Muscle layer of colon (tissue), 2 donors: ENCODE measurements around the gene HOMER1.

Source experiments
- H3K27ac ChIP-seq: one replicate; pipeline ENCODE4 v1.7.0; 2013; ENCODE audit warnings: low read depth, mild to moderate bottlenecking, low read length, moderate library complexity
- H3K27me3 ChIP-seq, 2 donors: one replicate each; pipeline ENCODE4 v1.7.0; 2013; ENCODE audit warnings: low read length in 2 of 2, mild to moderate bottlenecking in 2 of 2; ENCODE audit not compliant: insufficient read depth in 2 of 2, control insufficient read depth in 1 of 2
- H3K36me3 ChIP-seq: one replicate; pipeline ENCODE4 v1.7.0; 2013; ENCODE audit warnings: mild to moderate bottlenecking, low read length; ENCODE audit not compliant: insufficient read depth
- H3K4me1 ChIP-seq: one replicate; pipeline ENCODE4 v1.7.0; 2013; ENCODE audit warnings: mild to moderate bottlenecking, low read length; ENCODE audit not compliant: insufficient read depth
- H3K4me3 ChIP-seq, 2 donors: one replicate each; pipeline ENCODE4 v1.7.0; 2013; ENCODE audit warnings: low read length in 2 of 2, low read depth in 1 of 2, mild to moderate bottlenecking in 1 of 2, moderate library complexity in 1 of 2
- H3K9ac ChIP-seq: one replicate; pipeline ENCODE4 v1.7.0; 2013; ENCODE audit warnings: low read length
- H3K9me3 ChIP-seq: one replicate; pipeline ENCODE4 v1.7.0; 2013; ENCODE audit warnings: mild to moderate bottlenecking, low read length
- donor health status: abdominal sarcoma.
- donor health status: Adenocarcinoma of cecum.

HOMER1 gene

DNA sequence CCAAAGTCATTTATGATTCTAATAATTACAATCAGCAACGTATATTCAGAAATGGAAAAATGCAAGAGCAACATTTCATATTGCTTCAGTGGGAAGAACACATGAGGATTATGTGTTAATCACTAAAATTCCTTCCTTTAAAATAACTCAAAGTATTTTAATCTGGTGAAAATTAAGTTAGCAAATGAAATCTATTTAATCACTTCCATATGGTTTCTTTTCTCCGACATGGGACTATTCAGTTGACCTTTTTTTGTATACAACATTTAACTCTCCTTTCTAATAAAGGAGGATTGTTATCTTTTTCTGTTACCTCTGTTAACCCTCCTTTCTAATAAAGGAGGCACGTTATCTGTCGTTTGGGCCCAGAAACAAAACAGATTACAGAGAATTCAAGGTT, 59.9 kb downstream of the HOMER1 start:
- no peaks in the 10 kb centered on the region for H3K36me3 ChIP-seq
- no peaks in the 10 kb centered on the region for H3K27me3 ChIP-seq
- H3K9ac ChIP-seq = no peak overlapping the region
- no peak overlapping the region for H3K4me3 ChIP-seq
- no peaks in the 10 kb centered on the region for H3K4me1 ChIP-seq
- no peak overlapping the region for H3K27ac ChIP-seq
- H3K9me3 ChIP-seq = no peaks in the 10 kb centered on the region

- H3K36me3 ChIP-seq = no peaks in the 10 kb centered on the region
- H3K27ac ChIP-seq = no peak overlapping the region
- no peak overlapping the region for H3K9ac ChIP-seq
- no peak overlapping the region for H3K4me3 ChIP-seq
- H3K4me1 ChIP-seq = no peaks in the 10 kb centered on the region
- H3K27me3 ChIP-seq = no peaks in the 10 kb centered on the region
- H3K9me3 ChIP-seq = no peaks in the 10 kb centered on the region
Measured at GRCh38 chr5:79448336-79448735, 65.6 kb downstream of the HOMER1 start.

DNA sequence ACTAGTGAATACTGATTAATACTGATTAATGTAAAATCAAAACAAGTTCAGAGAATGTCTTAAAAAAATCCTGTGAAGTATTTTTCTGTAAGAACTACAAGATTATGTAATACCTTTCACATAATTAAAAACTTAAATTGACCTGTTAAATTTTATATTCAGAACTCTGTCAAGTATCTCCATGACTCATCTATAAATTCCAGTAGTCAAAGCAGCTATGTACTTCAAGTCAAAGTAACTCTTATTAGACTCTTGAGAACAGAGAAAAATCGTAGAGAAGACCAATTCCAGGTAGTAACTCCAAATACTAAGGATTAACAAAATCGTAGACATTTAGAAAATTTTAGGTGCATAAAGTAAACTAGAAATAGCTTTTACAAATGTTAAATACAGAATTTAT, 77.1 kb downstream of the HOMER1 start:
- no peaks in the 10 kb centered on the region for H3K27me3 ChIP-seq
- H3K27ac ChIP-seq = no peak overlapping the region
- no peak overlapping the region for H3K9ac ChIP-seq
- no peak overlapping the region for H3K4me3 ChIP-seq
- H3K36me3 ChIP-seq = no peaks in the 10 kb centered on the region
- H3K9me3 ChIP-seq = no peaks in the 10 kb centered on the region
- H3K4me1 ChIP-seq = no peaks in the 10 kb centered on the region

- Histone ChIP-seq H3K27me3 (no peaks in the 10 kb centered on the region), H3K9ac (no peak overlapping the region), H3K27ac (no peak overlapping the region), H3K4me3 (no peak overlapping the region), H3K36me3 (no peaks in the 10 kb centered on the region), H3K4me1 (no peaks in the 10 kb centered on the region), H3K9me3 (no peaks in the 10 kb centered on the region)
Measured at GRCh38 chr5:79436224-79436623, 77.7 kb downstream of the HOMER1 start.

DNA sequence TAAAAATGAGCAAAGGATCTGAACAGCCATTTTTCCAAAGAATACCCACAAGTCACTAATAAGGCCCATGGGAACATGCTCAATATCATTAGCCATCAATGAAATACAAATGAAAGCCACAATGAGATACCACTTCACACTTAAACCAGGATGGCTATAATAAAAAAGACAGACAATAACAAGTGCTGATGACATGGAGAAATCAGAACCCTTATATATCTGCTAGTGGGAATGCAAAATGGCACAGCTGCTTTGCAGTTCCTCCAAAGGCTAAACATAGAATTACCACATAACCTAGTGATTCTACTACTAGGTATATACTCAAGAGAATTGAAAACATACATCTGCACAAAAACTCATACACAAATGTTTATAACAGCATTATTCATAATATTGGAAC, 83.7 kb downstream of the HOMER1 start:
- Histone ChIP-seq H3K27ac (no peak overlapping the region), H3K36me3 (no peaks in the 10 kb centered on the region), H3K27me3 (no peaks in the 10 kb centered on the region), H3K9ac (no peak overlapping the region), H3K9me3 (no peaks in the 10 kb centered on the region), H3K4me1 (no peaks in the 10 kb centered on the region), H3K4me3 (no peak overlapping the region)

- H3K4me1 ChIP-seq = no peaks in the 10 kb centered on the region
- no peaks in the 10 kb centered on the region for H3K27me3 ChIP-seq
- no peaks in the 10 kb centered on the region for H3K9me3 ChIP-seq
- no peaks in the 10 kb centered on the region for H3K36me3 ChIP-seq
- no peak overlapping the region for H3K9ac ChIP-seq
- no peak overlapping the region for H3K4me3 ChIP-seq
- H3K27ac ChIP-seq = no peak overlapping the region
Measured at GRCh38 chr5:79423296-79423695, 90.6 kb downstream of the HOMER1 start.

- Histone ChIP-seq H3K4me3 (no peak overlapping the region), H3K9me3 (no peaks in the 10 kb centered on the region), H3K27me3 (no peaks in the 10 kb centered on the region), H3K36me3 (no peaks in the 10 kb centered on the region), H3K9ac (no peak overlapping the region), H3K27ac (no peak overlapping the region), H3K4me1 (no peaks in the 10 kb centered on the region)
Measured at GRCh38 chr5:79420248-79420647, 93.7 kb downstream of the HOMER1 start.

DNA sequence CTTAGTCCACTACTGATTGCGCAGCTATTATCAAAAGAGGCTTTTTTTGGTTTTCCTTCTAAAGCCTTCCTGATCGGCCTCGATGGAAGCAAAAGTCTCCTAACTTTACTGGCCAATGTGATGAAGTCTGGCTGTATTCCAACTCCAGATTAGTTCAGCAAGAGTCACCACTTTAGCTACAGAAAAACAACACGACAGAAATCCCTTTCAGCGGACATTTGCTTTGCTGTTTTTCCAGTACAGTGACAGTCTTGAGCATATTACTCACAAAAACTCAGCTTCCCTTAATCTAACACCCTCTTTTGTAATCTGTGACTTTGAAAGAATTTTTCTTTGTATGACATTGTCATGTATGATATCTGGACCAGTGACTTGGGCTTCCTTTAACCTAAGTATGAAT, 95.7 kb downstream of the HOMER1 start:
- Histone ChIP-seq H3K27me3 (no peaks in the 10 kb centered on the region), H3K36me3 (no peaks in the 10 kb centered on the region), H3K27ac (no peak overlapping the region), H3K9me3 (no peaks in the 10 kb centered on the region), H3K4me3 (no peak overlapping the region), H3K4me1 (no peaks in the 10 kb centered on the region), H3K9ac (no peak overlapping the region)

GRCh38 chr5:79417495-79417894, 96.4 kb downstream of the HOMER1 start:
- Histone ChIP-seq H3K4me1 (no peaks in the 10 kb centered on the region), H3K27me3 (no peaks in the 10 kb centered on the region), H3K9me3 (no peaks in the 10 kb centered on the region), H3K9ac (no peak overlapping the region), H3K36me3 (no peaks in the 10 kb centered on the region), H3K27ac (no peak overlapping the region), H3K4me3 (no peak overlapping the region)

DNA sequence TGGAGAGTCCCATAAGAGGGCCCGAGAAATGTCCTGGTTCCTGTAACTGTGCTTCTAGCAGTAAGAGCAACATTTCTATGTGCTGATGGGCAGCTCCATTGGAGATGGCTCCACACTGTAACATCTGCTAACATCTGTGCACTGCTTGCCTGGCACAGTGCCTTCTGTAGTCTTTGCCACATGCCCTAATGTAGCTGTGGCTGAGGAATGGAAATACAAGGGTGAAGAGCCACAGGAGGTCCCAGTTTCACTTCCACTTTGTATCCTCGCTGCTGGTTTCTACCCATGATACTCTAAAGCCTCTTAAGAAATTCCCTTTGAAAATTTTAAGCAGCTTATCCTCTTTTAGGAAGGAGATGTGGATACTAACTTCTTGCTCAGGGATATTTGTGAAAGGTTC, 97.4 kb downstream of the HOMER1 start:
- no peaks in the 10 kb centered on the region for H3K27me3 ChIP-seq
- H3K4me1 ChIP-seq = no peaks in the 10 kb centered on the region
- no peaks in the 10 kb centered on the region for H3K9me3 ChIP-seq
- no peaks in the 10 kb centered on the region for H3K36me3 ChIP-seq
- H3K27ac ChIP-seq = peak overlapping the region; percentile 41
- H3K4me3 ChIP-seq = peak overlapping the region in 1 of 2 donors; percentile 16
- no peak overlapping the region for H3K9ac ChIP-seq

DNA sequence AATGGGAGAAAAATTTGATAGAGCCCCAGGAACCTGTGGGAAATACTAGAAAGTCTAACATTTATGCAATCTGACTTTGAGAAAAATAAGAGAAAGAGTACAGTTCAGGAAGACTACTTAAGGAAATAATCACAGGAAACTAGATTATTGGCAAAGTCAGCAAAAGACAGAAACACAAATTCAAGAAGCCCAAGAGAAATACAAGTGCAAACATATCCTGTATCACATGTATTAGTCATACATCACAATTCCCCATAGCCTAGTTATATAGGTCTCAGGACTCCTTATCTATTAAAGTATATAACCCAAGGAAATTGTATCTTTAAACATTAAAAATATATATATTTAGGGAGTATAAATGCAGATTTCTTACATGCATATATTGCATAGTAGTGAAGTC, 100.8 kb downstream of the HOMER1 start:
- no peak overlapping the region for H3K4me3 ChIP-seq
- H3K4me1 ChIP-seq = no peaks in the 10 kb centered on the region

DNA sequence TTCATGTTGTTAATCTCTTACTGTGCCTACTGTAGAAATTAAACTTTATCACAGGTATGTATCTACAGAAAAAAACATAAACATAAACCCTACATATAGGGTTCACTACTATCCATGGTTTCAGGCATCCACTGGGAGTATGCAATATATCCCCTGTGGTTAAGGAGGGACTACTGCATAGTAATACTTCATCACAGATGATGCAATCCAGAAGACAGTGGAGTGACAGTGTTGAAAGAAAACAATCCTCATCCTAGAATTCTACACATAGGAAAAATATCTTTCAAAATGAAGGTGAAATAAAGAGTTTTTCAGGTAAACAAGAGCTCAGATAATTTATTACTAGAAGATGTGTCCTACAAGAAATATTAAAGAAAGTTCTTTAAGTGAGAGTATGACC, 105.9 kb downstream of the HOMER1 start:
- H3K9ac ChIP-seq = no peak overlapping the region
- no peaks in the 10 kb centered on the region for H3K9me3 ChIP-seq
- H3K36me3 ChIP-seq = no peaks in the 10 kb centered on the region
- no peak overlapping the region for H3K27ac ChIP-seq
- H3K4me3 ChIP-seq = no peak overlapping the region
- no peaks in the 10 kb centered on the region for H3K4me1 ChIP-seq
- no peaks in the 10 kb centered on the region for H3K27me3 ChIP-seq

More for the DNA sequence above, 100.8 kb downstream of the HOMER1 start:
- H3K27me3 ChIP-seq = no peaks in the 10 kb centered on the region
- no peak overlapping the region for H3K27ac ChIP-seq
- H3K36me3 ChIP-seq = no peaks in the 10 kb centered on the region
- no peak overlapping the region for H3K9ac ChIP-seq
- H3K9me3 ChIP-seq = no peaks in the 10 kb centered on the region
